ENCODE data around the gene NUDT2. TPM values are rescaled to one million over a fixed set of nuclear protein-coding genes. Genes with fewer than 3 reads are reported as not detected.
A peak's percentile ranks its signal among the peaks of the same experiment; 100 is the strongest.
"Not testable (repeated sequence)": the region's sequence is repeated elsewhere in the genome, so short reads cannot be mapped to it uniquely, and the experiment has no call there.

The NUDT2 gene
- 10.6 and 17.1 TPM in 2 replicates for total RNA-seq (2014; rRNA removed; shearing (Covaris generic); ENCODE audit: low replicate concordance)

- DNase-seq (ENCODE audit: low read depth), result peak; percentile 98
- in situ Hi-C loops (cut with HindIII; ENCODE audit: low pct_unique_long_range_greater_than_20kb, low sequenced_read_pairs), result no loop called here
Measured at GRCh38 chr9:34328987-34329832, at the start of gene NUDT2, which contains the start of gene KIF24. Gene NUDT2, plus strand, starts transcription at chr9:34329569. Its CDS starts 9,471 bp downstream, at chr9:34339040. Gene KIF24, minus strand, starts transcription at chr9:34329268. Its CDS starts 17,922 bp downstream, at chr9:34311346.

GRCh38 chr9:34282096-34282495, 47.3 kb upstream of the NUDT2 start:
- in situ Hi-C loops (cut with HindIII; ENCODE audit: low pct_unique_long_range_greater_than_20kb, low sequenced_read_pairs), result no loop called here
- DNase-seq (ENCODE audit: low read depth), result no peak

DNA sequence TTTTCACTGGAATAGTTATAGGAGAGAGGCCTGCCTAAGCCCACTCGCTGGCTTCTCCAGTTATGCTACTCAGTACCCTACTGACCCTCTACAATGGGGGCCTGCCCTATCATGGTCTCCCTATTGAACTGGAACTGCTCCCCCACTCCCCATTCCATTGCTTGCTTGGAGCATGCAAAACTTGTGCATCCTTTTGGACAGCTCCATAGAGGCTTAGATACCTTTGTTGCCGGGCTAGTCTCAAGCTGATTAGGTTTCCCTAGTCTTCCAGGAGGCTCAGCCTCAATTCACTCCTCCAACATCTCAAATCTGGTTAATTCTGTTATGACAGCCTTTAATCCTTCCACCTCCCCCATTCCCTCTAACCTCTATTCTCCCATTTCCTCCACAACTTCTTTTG, 40.2 kb upstream of the NUDT2 start:
- DNase-seq (ENCODE audit: low read depth), result no peak
- in situ Hi-C loops (cut with HindIII; ENCODE audit: low pct_unique_long_range_greater_than_20kb, low sequenced_read_pairs), result no loop called here

DNA sequence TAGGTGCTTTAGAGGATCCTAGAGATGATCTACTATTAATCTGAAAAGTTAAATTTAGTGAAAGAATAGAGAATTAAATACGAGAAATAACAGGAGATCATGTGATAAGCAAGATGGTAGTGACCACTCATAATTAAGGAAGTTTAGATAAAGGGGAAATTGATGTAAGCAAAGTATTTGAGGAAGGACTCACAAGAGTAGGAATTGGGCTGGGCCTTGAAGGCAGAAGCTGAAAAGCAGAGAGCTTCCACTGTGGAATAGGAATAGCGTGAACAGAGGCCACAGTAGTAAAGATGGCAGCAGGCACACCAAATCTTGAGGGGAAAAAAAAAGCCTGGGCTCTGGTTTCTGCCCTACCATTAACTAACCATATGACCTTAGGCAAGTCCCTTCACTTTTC, 38.3 kb upstream of the NUDT2 start:
- in situ Hi-C loops (cut with HindIII; ENCODE audit: low pct_unique_long_range_greater_than_20kb, low sequenced_read_pairs), result no loop called here
- DNase-seq (ENCODE audit: low read depth), result no peak

GRCh38 chr9:34291423-34291822, 37.9 kb upstream of the NUDT2 start:
- DNase-seq (ENCODE audit: low read depth), result no peak
- in situ Hi-C loops (cut with HindIII; ENCODE audit: low pct_unique_long_range_greater_than_20kb, low sequenced_read_pairs), result no loop called here

- no peak for DNase-seq (ENCODE audit: low read depth)
- in situ Hi-C loops (cut with HindIII; ENCODE audit: low pct_unique_long_range_greater_than_20kb, low sequenced_read_pairs), result no loop called here
Measured at GRCh38 chr9:34292552-34292951, 36.8 kb upstream of the NUDT2 start.

DNA sequence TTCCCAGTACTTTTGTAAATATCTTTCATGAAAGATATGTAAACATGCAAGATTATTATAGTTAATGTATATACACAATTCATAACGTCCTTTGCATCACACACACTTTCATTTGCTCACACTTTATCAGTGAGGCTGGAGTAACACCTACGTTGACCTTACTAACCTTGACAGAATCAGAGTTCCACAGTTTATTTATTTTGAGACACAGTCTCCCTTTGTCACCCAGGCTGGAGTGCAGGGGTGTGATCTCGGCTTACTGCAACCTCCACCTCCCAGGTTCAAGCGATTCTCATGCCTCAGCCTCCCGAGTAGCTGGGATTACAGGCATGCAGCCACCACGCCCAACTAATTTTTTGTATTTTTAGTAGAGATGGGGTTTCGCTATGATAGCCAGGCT, 28.3 kb upstream of the NUDT2 start:
- DNase-seq (ENCODE audit: low read depth); in situ Hi-C loops (cut with HindIII; ENCODE audit: low pct_unique_long_range_greater_than_20kb, low sequenced_read_pairs): not testable (repeated sequence)

GRCh38 chr9:34308316-34308715, 21.1 kb upstream of the NUDT2 start:
- DNase-seq (ENCODE audit: low read depth); in situ Hi-C loops (cut with HindIII; ENCODE audit: low pct_unique_long_range_greater_than_20kb, low sequenced_read_pairs): not testable (repeated sequence)

DNA sequence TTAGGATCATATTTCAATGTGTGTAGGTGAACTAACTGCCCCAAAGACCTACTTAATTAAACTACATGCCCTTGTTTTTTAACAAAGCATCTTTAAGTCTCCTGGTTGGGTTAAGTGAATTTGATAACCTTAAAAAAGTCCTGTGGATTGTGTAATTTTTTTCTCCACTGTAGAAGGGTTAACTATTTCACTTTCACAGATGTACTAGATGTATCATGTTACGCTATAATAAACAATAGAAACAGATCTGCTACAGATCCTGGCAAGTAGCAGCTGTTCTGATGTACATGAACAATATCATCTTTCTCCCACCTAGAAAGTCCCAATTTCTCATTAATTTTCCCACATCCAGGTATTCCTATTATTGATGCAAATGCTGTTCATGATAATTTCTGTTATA, 19.2 kb upstream of the NUDT2 start:
- in situ Hi-C loops (cut with HindIII; ENCODE audit: low pct_unique_long_range_greater_than_20kb, low sequenced_read_pairs), result no loop called here
- no peak for DNase-seq (ENCODE audit: low read depth)

- DNase-seq (ENCODE audit: low read depth), result no peak
- in situ Hi-C loops (cut with HindIII; ENCODE audit: low pct_unique_long_range_greater_than_20kb, low sequenced_read_pairs), result no loop called here
Measured at GRCh38 chr9:34311499-34312185, 17.7 kb upstream of the NUDT2 start.

DNA sequence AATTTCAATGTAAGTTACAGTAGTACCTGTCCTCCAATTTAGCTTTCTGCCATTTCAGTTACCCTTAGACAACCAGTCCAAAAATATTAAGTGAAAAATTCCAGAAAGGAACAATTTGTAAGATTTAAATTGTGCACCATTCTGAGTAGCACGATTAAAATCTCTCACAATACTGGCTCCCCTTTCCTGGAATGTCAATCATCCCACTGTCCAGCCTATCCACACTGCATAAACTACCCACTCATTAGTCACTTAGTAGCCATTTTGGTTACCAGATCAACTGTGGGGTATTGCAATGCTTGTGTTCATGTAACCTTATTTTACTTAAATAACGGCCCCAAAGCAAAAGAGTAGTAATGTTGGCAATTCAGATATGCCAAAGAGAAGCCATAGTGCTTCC, 11.9 kb upstream of the NUDT2 start:
- in situ Hi-C loops (cut with HindIII; ENCODE audit: low pct_unique_long_range_greater_than_20kb, low sequenced_read_pairs), result no loop called here
- no peak for DNase-seq (ENCODE audit: low read depth)

DNA sequence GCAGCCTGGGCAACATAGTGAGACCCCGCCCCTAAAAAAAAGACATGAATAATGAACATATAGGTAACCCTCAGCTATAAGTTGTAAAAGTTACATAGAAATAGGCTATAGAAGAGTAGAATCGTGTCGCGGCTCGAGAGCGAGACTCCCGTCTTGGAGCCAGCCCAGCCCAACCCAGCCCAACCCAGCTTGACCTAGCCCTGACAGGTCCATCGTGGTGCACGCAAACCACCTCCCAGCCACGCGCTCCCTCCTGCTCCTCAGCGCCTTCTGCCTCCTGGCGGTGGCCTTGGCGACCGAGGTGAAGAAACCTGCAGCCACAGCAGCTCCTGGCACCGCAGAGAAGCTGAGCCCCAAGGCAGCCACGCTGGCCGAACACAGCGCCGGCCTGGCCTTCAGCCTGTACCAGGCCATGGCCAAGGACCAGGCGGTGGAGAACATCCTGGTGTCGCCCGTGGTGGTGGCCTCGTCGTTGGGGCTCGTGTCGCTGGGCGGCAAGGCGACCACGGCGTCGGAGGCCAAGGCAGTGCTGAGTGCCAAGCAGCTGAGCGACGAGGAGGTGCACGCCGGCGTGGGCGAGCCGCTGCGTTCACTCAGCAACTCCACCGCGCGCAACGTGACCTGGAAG, 11.1 kb upstream of the NUDT2 start:
- in situ Hi-C loops (cut with HindIII; ENCODE audit: low pct_unique_long_range_greater_than_20kb, low sequenced_read_pairs), result no loop called here

DNA sequence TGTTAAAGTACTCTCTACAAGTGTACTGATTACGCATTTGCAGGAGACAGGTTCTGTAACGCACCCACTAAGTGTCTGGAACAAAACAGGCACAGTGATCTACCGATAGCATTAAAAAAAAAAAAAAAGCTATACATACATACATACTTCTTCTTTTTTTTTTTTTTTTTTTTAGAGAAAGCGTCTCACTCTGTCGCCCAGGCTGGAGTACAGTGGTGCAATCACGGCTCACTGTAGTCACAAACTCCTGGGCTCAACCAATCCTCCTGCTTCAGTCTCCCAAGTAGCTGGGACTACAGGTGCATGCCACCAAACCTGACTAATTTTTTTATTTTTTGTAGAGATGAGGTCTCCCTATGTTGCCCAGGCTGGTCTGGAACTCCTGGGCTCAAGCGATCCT, 7.9 kb upstream of the NUDT2 start:
- in situ Hi-C loops (cut with HindIII; ENCODE audit: low pct_unique_long_range_greater_than_20kb, low sequenced_read_pairs), result no loop called here
- DNase-seq (ENCODE audit: low read depth), result no peak

More for the DNA sequence above, 11.1 kb upstream of the NUDT2 start:
- DNase-seq (ENCODE audit: low read depth), result no peak

GRCh38 chr9:34322899-34323591, 6.3 kb upstream of the NUDT2 start:
- DNase-seq (ENCODE audit: low read depth), result no peak
- in situ Hi-C loops (cut with HindIII; ENCODE audit: low pct_unique_long_range_greater_than_20kb, low sequenced_read_pairs), result no loop called here

- in situ Hi-C loops (cut with HindIII; ENCODE audit: low pct_unique_long_range_greater_than_20kb, low sequenced_read_pairs), result no loop called here
- DNase-seq (ENCODE audit: low read depth), result no peak
Measured at GRCh38 chr9:34326690-34327089, 2.7 kb upstream of the NUDT2 start.

GRCh38 chr9:34328500-34328986, 826 bp upstream of the NUDT2 start:
- no peak for DNase-seq (ENCODE audit: low read depth)
- in situ Hi-C loops (cut with HindIII; ENCODE audit: low pct_unique_long_range_greater_than_20kb, low sequenced_read_pairs), result no loop called here

DNA sequence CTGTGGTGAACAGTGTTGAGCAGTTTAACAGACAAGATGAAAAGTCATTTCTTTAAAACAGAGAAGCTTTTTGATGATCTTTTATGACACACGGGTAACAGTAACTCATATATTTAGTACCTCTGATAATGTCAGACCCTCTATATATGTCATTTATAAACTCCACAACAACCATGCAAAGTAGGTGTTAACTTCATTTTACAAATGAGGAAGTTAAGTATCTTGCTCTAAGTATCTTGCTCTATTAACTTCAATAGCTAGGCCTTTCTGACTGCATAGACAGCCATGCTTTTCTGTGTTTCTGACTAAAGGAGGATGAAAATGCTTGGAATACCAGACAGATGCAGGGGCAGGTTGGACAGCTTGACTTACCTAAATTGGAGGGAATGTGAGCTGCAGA, 1.8 kb downstream of the NUDT2 start:
- no peak for DNase-seq (ENCODE audit: low read depth)
- in situ Hi-C loops (cut with HindIII; ENCODE audit: low pct_unique_long_range_greater_than_20kb, low sequenced_read_pairs), result no loop called here

Data from Caki2 (cell line).